GM19468 (cell line): Measurements from ENCODE around the gene PRDM1.
A peak's percentile ranks its signal among the peaks of the same experiment; 100 is the strongest.

Experiments used
- ATAC-seq: cut with Tn5 transposase; IDR thresholded peaks from one replicate; pipeline ENCODE4 v1.9.1; 2021; ENCODE audit warnings: mild to moderate bottlenecking, moderate library complexity, moderate number of reproducible peaks; ENCODE audit not compliant: unreplicated experiment; ENCODE audit errors: extremely low read depth

The PRDM1 gene

GRCh38 chr6:106113256-106113959 lies 27.3 kb downstream of the PRDM1 start:
- no peak for ATAC-seq

DNA sequence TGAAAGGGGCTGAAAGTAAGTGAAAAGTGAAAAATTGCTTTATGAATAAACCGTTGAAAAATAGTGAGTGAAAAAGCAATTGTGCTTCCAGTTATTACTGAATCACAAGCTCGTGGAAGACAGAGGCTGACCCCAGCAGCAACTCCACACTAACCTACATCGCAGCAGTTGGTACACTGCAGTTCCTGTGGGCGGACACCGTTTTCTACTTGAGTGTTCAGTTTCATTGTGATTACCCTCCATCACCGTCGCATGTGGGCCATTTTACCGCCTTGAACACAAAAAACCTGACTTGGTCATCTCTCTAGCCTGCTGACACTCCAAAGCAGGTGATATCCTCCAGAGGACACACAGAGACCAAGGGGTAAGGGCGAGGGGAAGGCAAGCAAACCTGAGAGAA lies 28.4 kb downstream of the PRDM1 start:
- peak; percentile 40 for ATAC-seq

GRCh38 chr6:106115286-106115685 lies 29.1 kb downstream of the PRDM1 start:
- ATAC-seq, result no peak

- ATAC-seq, result no peak
Observed at GRCh38 chr6:106116125-106116832, 30.1 kb downstream of the PRDM1 start.

- no peak for ATAC-seq
Observed at GRCh38 chr6:106117579-106117978, 31.4 kb downstream of the PRDM1 start.

- ATAC-seq, result no peak
Observed at GRCh38 chr6:106118835-106119431, 32.8 kb downstream of the PRDM1 start.

GRCh38 chr6:106119546-106119945 lies 33.4 kb downstream of the PRDM1 start:
- ATAC-seq, result no peak

DNA sequence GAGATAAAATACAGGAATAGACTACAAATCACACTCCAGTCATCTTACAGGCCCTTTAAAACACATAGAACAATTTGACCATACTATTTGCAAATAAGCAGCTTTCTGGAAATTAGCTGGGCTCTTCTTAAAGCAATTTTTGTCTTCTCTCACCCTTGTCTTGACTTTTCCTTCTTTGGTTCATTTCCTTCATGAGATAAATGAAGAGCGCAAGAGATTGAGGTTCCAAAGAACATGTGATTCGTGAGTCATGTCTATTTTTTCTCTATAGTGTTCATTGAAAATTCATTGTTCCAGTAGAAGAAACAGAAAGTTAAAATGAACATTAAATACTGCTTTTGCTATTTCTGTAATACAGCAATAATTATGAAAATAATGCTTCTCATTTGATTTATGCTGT lies 33.9 kb downstream of the PRDM1 start:
- no peak for ATAC-seq

- no peak for ATAC-seq
Observed at GRCh38 chr6:106120406-106120805, 34.3 kb downstream of the PRDM1 start.

DNA sequence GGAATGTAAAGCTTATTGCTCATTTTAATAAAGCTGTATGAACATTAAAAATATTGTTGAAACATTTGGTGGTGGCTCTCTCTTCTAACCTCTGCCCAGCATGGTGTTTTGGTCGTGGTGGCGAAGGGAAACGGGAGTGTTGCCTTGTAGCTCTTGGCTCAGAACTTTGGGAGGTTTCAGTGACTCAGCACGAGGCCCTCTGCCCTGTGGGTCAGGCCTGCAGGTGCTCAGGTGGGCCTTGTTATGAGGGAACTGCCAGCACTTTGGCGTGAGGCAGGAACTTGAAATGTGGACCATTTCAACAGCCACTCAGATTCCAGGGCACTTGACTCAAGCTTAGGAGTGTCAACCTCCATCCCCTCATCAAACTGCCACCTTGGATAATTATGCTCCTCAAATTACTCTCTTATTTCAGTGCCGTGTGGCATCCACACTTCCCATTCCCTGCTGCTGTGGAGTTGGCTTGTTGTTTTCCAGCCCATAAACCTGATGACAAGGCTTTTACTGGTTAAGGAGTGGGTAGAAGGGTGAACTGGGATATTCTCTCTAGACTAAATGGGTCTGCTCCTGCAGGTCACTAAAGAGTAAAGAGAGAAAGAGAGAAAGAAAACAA lies 36.3 kb downstream of the PRDM1 start:
- ATAC-seq, result no peak

DNA sequence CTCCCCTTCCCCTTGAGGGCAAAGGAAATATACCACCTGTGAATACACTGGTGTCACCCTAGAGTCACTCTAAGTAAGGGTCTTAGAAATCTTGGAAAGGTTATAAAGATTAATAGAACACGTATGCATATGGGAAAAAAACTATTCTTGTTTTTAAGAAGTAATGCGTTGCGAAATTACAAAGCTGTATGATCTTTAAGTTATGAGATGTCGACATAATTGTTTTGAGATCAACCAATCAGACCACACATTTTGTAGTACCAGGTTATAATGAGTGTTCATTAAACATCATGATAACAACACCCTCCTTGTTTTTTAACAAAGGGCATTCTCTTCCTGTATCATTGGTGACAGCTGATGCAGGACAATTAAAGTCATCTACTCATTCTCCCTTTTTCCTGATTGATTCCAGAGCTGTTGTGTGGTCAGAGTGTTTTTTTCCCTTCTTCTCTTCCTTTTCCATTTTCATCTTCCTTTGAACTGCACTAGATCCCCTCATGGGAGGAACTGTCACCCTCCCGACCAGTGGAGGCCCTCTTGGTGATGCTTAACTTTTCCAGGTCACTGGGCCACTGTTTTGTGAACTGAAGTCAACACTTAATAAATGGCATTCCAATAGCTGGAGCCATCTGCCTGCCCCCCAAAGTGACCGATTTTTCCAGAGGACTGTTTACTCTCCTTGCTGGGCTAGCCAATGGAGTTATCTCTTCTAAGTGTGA lies 37.0 kb downstream of the PRDM1 start:
- no peak for ATAC-seq

GRCh38 chr6:106124015-106124414 lies 37.9 kb downstream of the PRDM1 start:
- no peak for ATAC-seq

DNA sequence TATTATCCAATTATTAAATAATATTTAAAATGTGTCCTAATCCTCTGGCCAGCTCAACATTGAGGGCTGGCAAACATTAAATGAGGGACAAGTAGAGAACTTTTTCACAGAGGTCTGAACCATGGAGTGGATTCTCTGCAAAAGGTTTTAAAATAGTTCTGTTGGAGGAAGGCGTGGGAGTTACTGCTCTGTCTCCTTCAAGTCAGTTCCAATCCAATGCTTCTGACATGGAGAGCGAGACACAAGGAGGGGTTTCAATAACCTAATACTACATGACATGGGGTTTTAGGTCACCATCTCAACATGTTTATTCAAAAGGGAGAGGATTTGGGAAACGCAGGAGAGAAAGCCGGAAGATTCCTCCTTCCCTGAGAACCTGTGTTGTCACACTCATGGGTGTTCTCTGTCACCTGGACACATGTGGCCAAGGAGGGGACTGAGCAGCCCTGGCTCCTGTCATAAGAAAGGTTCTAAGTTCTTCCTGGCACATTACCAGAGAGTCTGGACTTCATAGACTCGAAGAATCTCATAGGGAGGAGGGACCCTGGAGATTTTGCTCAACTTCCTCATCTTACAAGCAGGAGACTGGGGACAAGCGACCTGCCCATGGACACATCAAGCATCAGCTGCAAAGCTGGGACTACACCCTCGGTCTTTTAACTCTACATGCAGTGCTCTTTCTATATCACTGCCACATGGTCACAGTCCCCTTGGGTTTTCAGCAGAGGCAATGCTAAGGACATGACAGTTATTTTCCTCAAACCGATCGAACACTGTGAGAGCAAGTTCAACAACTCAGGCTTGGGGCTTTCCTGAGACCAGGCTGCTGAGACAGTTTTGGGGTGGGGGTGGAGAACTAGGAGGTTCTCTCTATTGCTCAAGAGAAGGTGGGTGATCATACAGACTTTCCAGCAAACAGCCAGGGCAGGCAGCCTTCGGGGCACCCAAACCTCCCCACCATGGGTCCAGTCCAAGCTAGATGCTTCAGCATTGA lies 38.6 kb downstream of the PRDM1 start:
- ATAC-seq, result no peak

- peak; percentile 56 for ATAC-seq
Observed at GRCh38 chr6:106125925-106126435, 39.8 kb downstream of the PRDM1 start.

- no peak for ATAC-seq
Observed at GRCh38 chr6:106126482-106126881, 40.3 kb downstream of the PRDM1 start.

- ATAC-seq, result no peak
Observed at GRCh38 chr6:106128981-106129781, 43.0 kb downstream of the PRDM1 start.

- no peak for ATAC-seq
Observed at GRCh38 chr6:106132153-106132698, 46.1 kb downstream of the PRDM1 start.

DNA sequence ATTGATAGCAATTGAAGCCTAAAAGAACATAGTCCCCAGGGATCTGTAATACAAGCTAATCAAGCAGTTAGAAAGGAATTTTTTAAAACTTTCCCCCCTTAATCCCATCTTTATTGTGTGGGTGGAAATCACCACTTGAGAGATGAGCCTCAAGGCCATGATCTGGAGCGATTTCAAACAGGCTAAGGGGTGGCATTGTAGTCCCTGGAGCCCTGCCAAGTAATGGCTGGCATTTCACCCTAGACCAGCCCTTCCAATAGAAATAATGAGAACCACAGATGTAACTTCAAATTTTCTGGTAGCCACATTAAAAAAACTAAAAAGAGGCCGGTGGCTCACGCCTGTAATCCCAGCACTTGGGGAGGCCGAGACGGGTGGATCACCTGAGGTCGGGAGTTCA lies 46.9 kb downstream of the PRDM1 start:
- ATAC-seq, result no peak
